Upper lobe of left lung (tissue), 6 donors: ENCODE measurements around the gene ZNF215. TPM values are rescaled to one million over a fixed set of nuclear protein-coding genes. Genes with fewer than 3 reads are reported as not detected.

Experiments
- ATAC-seq, 2 donors: fragments of 200-7000 bp; cut with Tn5 transposase; one replicate each; pipeline ENCODE4 v1.9.1; 2022; ENCODE audit warnings: mild to moderate bottlenecking in 2 of 2, moderate library complexity in 2 of 2; ENCODE audit not compliant: low FRiP score in 2 of 2
- DNase-seq, 2 donors: peaks; one replicate each; pipeline ENCODE4 v3.0.0-alpha.2; 2019 to 2020
- H3K27ac ChIP-seq, 4 donors: fragments of 200-600 bp; sonication (generic); one replicate each; pipeline ENCODE4 v1.5.1; 2016 to 2019
- H3K27me3 ChIP-seq, 4 donors: fragments of 200-600 bp; sonication (generic); one replicate each; pipeline ENCODE4 v1.5.1; 2017 to 2019
- H3K36me3 ChIP-seq, 4 donors: fragments of 200-600 bp; sonication (generic); one replicate each; pipeline ENCODE4 v1.5.1; 2016 to 2019
- H3K4me1 ChIP-seq, 4 donors: fragments of 200-600 bp; sonication (generic); one replicate each; pipeline ENCODE4 v1.5.1; 2018 to 2019
- H3K4me3 ChIP-seq, 4 donors: fragments of 200-600 bp; sonication (generic); one replicate each; pipeline ENCODE4 v1.5.1; 2017 to 2019; ENCODE audit warnings: mild to moderate bottlenecking in 2 of 4, moderate library complexity in 1 of 4
- H3K9me3 ChIP-seq, 4 donors: fragments of 200-600 bp; sonication (generic); one replicate each; pipeline ENCODE4 v1.5.1; 2018 to 2019
- EP300 ChIP-seq, 4 donors: sonication (generic); formaldehyde crosslinking; IDR thresholded peaks; one replicate each; pipeline ENCODE4 v1.5.1; 2017; ENCODE audit warnings: antibody characterized with exemption in 4 of 4, control low read depth in 2 of 4
- POLR2A ChIP-seq, 4 donors: fragments of 450-650 bp; IDR thresholded peaks; one replicate each; pipeline ENCODE4 v1.5.1; 2016 to 2017; ENCODE audit warnings: antibody characterized with exemption in 4 of 4, mild to moderate bottlenecking in 2 of 4
- POLR2AphosphoS5 ChIP-seq, 2 donors: sonication (generic); formaldehyde crosslinking; IDR thresholded peaks; one replicate each; pipeline ENCODE4 v1.5.1; 2017; ENCODE audit warnings: antibody characterized with exemption in 2 of 2
- WGBS, 2 donors: methylation state at CpG; one replicate each; pipeline ENCODE4 v1.1.5; 2017 to 2018; 5-methylcytosine and 5-hydroxymethylcytosine counted together
- total RNA-seq, 6 donors: library from RNA; depleted of rRNA in 4 of 6; stranded (reverse); fragments of >200 nt in 4 of 6; gene quantifications; one replicate each; pipeline versions ENCODE4 v1.1.0 to v1.2.1, GENCODE V29; 2016 to 2021
- TF ChIP-seq, protein P1 (sequence below), 6 experiments: fragments of 450-650 bp in 4 of 6; fragments of 200-600 bp in 2 of 6; sonication (generic) in 2 of 6; IDR thresholded peaks; one replicate each; pipeline ENCODE4 v1.5.1; 2016 to 2019; ENCODE audit warnings: antibody characterized with exemption in 6 of 6
- donor health status: DM: no; HTN: no; CAD: no; lungs with moderate emphysema.
- donor health status: DM: no; HTN: yes; CAD: no; lungs with severe emphysema.

Gene ZNF215
- total RNA-seq, 6 donors from 2014 or later = 0.55 to 4.0 (median 2.2) TPM

DNA sequence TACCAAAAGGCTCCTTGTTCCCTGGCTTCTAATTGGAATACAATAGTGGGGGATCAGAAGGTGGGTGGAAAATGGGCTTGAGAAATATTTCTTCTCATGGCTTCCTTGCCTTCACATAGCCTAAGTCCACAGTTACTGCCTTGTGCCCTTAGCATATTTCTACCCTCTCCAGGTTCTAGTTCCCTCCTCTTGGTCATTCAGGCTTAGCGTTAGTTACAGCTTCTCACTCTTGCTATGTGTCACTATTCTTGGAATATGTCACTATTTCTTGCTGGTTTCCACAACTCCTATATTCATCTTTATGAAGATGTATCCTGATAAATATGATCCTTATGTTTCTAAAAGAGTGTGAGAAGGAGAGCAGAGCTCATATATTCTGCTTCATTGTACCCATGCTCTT lies 36.4 kb upstream of the ZNF215 start:
- 72 to 80% methylated on average over 1 of the region's 1 CpG for WGBS, 2 donors
- Histone ChIP-seq H3K9me3 (peaks cover 0 to 4% (median 0%) of the 10 kb centered on the region in 4 donors), H3K4me1 (no peaks in the 10 kb centered on the region), H3K4me3 (no peak overlapping the region), H3K27me3 (no peaks in the 10 kb centered on the region), H3K27ac (no peak overlapping the region), H3K36me3 (no peaks in the 10 kb centered on the region)
- DNase-seq (no peak), ATAC-seq (no peak)
- TF ChIP-seq, protein P1, sequence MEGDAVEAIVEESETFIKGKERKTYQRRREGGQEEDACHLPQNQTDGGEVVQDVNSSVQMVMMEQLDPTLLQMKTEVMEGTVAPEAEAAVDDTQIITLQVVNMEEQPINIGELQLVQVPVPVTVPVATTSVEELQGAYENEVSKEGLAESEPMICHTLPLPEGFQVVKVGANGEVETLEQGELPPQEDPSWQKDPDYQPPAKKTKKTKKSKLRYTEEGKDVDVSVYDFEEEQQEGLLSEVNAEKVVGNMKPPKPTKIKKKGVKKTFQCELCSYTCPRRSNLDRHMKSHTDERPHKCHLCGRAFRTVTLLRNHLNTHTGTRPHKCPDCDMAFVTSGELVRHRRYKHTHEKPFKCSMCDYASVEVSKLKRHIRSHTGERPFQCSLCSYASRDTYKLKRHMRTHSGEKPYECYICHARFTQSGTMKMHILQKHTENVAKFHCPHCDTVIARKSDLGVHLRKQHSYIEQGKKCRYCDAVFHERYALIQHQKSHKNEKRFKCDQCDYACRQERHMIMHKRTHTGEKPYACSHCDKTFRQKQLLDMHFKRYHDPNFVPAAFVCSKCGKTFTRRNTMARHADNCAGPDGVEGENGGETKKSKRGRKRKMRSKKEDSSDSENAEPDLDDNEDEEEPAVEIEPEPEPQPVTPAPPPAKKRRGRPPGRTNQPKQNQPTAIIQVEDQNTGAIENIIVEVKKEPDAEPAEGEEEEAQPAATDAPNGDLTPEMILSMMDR (IDR thresholded peaks at IDR 0.05) = no peak
- TF ChIP-seq POLR2AphosphoS5 (IDR thresholded peaks at IDR 0.05) (no peak), EP300 (IDR thresholded peaks at IDR 0.05) (no peak), POLR2A (IDR thresholded peaks at IDR 0.05) (no peak)

DNA sequence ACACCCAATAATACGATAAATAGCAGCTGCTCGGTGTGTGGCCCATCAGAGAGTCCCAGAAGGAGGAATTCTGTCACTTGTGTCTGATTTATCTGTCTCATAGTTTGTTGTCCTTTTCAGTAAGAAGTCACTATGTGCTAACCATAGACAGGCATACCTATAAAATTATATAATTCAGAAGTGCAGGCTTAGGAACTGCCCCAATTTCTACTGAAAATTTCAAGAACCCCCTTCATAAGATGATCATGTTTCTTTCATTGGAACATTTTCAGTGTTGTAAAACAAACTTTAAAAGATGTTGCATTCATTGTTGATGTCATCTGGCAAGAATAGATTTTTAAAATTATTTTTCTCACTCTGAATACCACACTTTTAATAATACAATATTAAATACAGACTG lies 33.8 kb upstream of the ZNF215 start, which contains the start of gene OR2D2:
TSS of gene OR2D2 (minus strand) at position 101 of the 400 bp plus-strand sequence. CDS start at position 101, 0 bp downstream.
- Histone ChIP-seq H3K27me3 (no peaks in the 10 kb centered on the region), H3K4me1 (no peaks in the 10 kb centered on the region), H3K27ac (no peak within 1 kb of the TSS), H3K36me3 (no peaks in the 10 kb centered on the region), H3K4me3 (no peak within 1 kb of the TSS), H3K9me3 (peaks cover 0 to 4% (median 0%) of the 10 kb centered on the region in 4 donors)
- TF ChIP-seq, protein P1 (IDR thresholded peaks at IDR 0.05) = no peak
- TF ChIP-seq POLR2A (IDR thresholded peaks at IDR 0.05) (no peak), POLR2AphosphoS5 (IDR thresholded peaks at IDR 0.05) (no peak), EP300 (IDR thresholded peaks at IDR 0.05) (no peak)
- 84 to 85% methylated on average over 2 of the region's 2 CpGs for WGBS, 2 donors
- ATAC-seq (no peak), DNase-seq (no peak)

DNA sequence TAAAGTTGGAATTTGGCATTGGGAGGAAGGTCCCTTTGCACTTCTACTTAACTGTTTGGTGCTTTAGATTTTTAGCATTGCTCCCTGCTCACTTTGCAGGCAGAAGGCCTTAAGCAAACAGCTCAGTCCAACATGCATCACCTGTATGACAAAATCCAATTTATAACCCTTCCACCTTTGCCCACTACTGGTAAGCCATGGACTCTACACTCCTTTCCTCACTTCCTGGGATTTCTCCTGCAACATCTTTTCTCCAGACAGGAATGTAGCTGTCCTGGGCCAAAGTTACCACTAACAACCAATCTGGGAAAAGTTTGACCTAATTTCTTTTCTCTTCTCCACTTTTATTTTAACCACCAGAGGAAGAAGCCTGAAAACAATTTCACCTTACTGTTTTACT lies 32.1 kb upstream of the ZNF215 start:
- Histone ChIP-seq H3K36me3 (no peaks in the 10 kb centered on the region), H3K4me1 (no peaks in the 10 kb centered on the region), H3K27ac (no peak overlapping the region), H3K4me3 (no peak overlapping the region), H3K9me3 (no peaks in the 10 kb centered on the region), H3K27me3 (no peaks in the 10 kb centered on the region)
- ATAC-seq = no peak
- DNase-seq = no peak
- TF ChIP-seq POLR2AphosphoS5 (IDR thresholded peaks at IDR 0.05) (no peak), POLR2A (IDR thresholded peaks at IDR 0.05) (no peak), EP300 (IDR thresholded peaks at IDR 0.05) (no peak)
- TF ChIP-seq, protein P1 (IDR thresholded peaks at IDR 0.05) = no peak

DNA sequence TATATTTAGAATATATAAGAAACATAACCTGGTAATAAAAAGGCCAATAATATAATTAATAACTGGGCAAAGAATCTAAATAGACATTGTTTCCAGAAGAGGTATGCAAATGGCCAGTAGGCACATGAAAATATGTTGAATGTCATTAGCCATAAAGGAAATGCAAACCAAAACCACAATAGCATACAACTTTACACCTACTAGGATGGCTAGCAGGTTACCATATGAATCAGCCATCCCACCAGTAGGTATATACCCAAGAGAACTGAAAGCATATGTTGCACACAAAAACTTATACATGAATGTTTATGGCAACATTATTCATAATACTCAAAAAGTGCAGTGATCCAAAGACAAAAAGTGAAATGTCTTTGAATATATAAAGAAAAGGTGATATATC lies 31.2 kb upstream of the ZNF215 start:
- no peaks in the 10 kb centered on the region for H3K36me3 ChIP-seq
- H3K4me1 ChIP-seq = no peaks in the 10 kb centered on the region
- no peak for DNase-seq
- no peak overlapping the region for H3K4me3 ChIP-seq
- H3K9me3 ChIP-seq = no peaks in the 10 kb centered on the region
- TF ChIP-seq POLR2A (IDR thresholded peaks at IDR 0.05) = no peak
- no peak for TF ChIP-seq POLR2AphosphoS5 (IDR thresholded peaks at IDR 0.05)
- TF ChIP-seq EP300 (IDR thresholded peaks at IDR 0.05) = no peak
- TF ChIP-seq, protein P1 (IDR thresholded peaks at IDR 0.05) = no peak
- ATAC-seq = no peak
- H3K27me3 ChIP-seq = no peaks in the 10 kb centered on the region
- H3K27ac ChIP-seq = no peak overlapping the region

DNA sequence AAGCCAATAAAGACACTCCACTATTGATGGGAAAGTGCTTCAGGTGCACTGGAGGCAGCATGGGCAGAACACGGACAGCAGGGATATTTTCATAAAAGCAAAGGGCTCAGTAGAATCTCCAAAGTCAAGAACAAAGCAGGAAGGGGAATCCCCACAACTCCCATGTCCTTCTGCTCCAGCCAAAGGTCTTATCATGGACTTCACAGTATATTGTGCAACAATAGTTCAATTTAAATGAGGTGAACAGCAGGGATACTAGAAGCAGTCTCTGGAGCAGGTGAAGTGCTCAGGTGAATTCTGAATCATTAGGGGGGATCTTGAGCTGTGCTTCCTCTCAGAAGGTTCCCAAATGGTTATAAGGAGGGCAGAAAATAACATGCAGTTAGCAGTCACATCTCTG lies 27.3 kb upstream of the ZNF215 start:
- Histone ChIP-seq H3K4me1 (no peaks in the 10 kb centered on the region), H3K27ac (no peak overlapping the region), H3K9me3 (no peaks in the 10 kb centered on the region), H3K27me3 (no peaks in the 10 kb centered on the region), H3K4me3 (no peak overlapping the region), H3K36me3 (no peaks in the 10 kb centered on the region)
- no peak for ATAC-seq
- TF ChIP-seq POLR2AphosphoS5 (IDR thresholded peaks at IDR 0.05) (no peak), EP300 (IDR thresholded peaks at IDR 0.05) (no peak), POLR2A (IDR thresholded peaks at IDR 0.05) (no peak)
- TF ChIP-seq, protein P1 (IDR thresholded peaks at IDR 0.05) = no peak
- WGBS, 2 donors = 59 to 69% methylated on average over 1 of the region's 1 CpG
- no peak for DNase-seq
